GM21737 (cell line): ENCODE data around the gene BLNK.
"Not testable (repeated sequence)": the region's sequence is repeated elsewhere in the genome, so short reads cannot be mapped to it uniquely, and the experiment has no call there.

Experiments
- ATAC-seq: cut with Tn5 transposase; IDR thresholded peaks from one replicate; pipeline ENCODE4 v1.9.1; 2021; ENCODE audit warnings: mild to moderate bottlenecking, moderate library complexity; ENCODE audit not compliant: unreplicated experiment

The BLNK gene

DNA sequence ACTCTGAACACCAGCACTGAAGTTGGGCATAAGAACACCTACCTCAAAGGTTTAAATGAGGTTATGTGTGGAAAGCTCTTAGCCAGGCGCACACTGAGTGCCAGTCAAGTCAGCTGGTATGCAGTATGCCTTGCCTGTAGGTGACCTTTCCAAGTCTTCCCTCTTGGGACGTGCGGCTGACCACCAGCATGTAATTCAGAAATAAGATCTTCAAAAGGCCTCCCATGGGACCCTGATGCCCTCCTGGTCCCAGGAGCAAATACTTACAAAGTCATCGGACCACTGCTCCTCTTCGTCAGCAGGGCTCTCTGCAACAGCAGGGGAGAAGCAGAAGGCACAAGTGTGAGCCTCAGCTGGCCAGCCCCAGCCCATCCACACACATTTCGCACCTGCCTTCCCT lies 40.8 kb downstream of the BLNK start:
- peak; percentile 42 for ATAC-seq

DNA sequence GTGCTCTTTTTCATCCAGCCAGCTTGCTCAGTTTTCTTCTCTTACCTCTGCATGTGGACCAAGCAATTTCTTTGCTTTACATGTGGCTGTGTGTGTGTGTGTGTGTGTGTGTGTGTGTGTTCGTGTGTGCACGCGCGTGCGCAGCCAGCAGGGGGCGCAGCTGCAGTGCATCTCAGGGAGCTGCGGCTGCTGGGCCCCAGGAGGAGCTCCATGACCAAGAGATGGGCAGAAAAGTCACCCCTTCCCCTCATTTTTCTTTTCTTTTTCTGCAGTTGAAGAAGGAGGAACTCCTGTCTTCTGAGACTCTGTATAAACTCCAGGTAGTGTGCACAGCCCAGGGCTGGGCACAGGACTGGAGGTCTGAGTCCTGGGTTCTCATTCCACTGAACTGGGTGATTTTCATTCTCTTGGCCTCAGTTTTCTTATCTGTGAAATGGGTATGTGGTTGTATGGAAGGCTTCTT lies 41.8 kb downstream of the BLNK start:
- ATAC-seq: no peak

DNA sequence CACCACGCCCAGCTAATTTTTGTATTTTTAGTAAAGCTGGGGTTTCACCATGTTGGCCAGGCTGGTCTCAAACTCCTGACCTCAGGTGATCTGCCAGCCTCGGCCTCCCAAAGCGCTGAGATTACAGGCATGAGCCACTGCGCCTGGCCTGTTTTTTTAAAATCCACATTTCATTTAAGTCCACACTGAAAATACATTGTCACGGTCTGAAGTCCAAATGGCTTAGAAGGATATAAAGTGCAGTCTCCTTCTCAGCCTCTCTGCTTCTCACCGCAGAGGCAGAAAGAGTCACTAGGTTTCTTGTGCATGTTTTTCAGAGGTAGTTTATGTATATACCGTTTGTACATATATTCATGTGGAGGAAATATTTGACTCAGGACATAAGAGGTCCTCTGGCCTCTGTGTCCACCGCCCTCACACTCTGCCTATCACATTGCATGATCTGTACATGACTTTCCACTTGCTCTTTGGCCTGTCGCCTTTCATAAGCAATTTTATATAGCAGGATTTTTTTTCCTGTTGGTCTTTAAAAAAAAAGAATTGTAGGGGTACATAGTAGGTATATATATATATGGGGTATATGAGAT lies 42.9 kb downstream of the BLNK start:
- no peak for ATAC-seq

GRCh38 chr10:96227206-96227605 lies 44.2 kb downstream of the BLNK start:
- no peak for ATAC-seq

DNA sequence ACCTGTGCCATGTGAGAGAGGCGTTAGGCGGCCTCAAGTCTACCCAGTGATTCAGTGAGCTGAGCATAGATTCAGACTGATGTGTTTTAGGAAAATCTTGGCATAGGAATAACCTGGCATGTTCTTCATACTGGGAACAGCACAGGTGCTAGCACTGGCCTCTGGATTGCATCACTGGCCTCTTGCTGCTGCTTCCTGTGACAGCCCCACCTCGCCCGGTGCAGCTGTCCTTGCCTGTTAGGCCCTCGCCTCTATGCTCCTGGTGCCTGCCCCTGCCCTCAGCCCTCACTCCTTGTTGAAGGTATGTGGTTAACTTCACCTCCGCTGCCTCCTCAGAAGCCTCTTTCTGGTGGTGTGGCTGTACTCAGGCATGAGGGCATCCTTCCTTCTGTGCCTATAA lies 46.2 kb downstream of the BLNK start:
- ATAC-seq: no peak

DNA sequence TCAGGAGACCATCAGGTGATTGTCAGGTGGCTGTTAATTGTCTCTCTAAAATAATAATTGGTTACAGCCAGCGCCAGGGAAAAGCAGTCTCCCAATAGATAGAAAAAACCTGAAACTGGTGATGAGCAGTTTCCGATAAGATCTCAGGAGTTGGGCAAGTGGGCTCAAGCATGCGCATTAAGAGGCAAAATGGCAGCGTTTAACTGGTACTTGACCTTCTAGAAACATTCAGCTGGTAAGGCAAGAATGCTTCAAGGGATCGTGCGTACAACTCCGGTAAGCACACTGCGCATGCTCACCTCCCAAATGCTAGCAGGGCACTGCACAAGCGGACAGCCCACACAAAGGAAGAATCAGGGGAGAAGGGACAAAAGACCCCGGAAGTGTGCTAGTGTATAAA lies 48.5 kb downstream of the BLNK start:
- ATAC-seq: no peak

GRCh38 chr10:96222441-96222840 lies 48.9 kb downstream of the BLNK start:
- no peak for ATAC-seq

GRCh38 chr10:96218826-96219225 lies 52.5 kb downstream of the BLNK start:
- no peak for ATAC-seq

- no peak for ATAC-seq
Measured at GRCh38 chr10:96217711-96218110, 53.7 kb downstream of the BLNK start.

DNA sequence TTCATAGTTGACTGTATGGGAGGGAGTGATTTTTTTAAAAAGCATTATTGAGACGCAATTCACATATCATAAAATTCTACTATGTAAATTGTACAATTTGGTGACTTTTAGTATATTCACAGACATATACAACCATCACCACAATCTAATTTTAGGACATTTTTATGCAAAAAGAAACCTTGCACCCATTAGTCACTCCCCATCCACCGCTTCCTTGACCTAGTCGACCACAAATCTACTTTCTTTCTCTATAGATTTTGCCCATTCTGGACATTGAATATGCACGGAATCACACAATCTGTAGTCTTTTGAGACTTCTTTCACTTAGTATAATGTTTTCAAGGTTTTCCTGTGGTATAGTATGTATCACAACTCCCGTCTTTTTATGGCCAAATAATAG lies 54.6 kb downstream of the BLNK start:
- no peak for ATAC-seq

DNA sequence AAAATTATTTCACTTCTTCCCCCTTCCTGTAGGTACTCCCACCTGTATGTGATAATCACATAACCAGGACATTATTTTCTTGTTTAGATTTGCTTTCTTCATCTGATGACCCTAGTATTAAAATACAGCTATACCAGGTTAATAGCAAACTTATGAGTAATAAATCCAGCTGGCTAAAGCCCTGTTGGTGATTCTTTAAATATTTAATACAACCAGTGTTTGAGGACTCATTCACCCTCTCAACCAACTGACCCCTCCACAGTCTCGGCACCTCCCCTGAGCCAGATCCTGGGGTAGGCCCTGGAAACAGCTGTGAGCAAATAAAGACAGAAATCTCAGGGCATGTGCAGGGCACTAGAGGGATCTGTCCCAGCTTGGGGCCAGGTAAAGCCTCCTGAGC lies 58.5 kb downstream of the BLNK start:
- ATAC-seq: no peak

GRCh38 chr10:96211764-96212163 lies 59.6 kb downstream of the BLNK start:
- ATAC-seq: no peak

- no peak for ATAC-seq
Measured at GRCh38 chr10:96208946-96209345, 62.4 kb downstream of the BLNK start.

DNA sequence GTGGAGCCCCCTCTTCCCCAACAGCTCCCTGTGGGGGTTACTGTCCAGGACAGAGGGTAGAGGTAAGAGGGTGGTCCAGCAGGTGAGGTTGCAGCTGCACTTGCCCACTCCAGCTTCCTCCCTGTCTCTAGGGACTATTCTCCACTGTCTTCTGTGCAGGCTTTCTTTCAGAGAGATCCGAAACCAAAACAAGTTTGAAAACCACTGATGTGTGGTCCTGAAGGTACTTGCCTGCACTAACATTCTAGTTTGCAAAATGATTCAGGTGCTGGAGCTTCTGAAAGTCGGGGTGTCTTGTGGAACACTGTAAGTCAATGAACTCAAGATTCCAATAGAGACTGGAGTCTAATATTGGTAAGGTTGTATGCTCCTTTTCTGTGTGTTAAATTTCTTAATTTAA lies 63.1 kb downstream of the BLNK start:
- no peak for ATAC-seq

GRCh38 chr10:96205580-96205979 lies 65.8 kb downstream of the BLNK start:
- no peak for ATAC-seq

DNA sequence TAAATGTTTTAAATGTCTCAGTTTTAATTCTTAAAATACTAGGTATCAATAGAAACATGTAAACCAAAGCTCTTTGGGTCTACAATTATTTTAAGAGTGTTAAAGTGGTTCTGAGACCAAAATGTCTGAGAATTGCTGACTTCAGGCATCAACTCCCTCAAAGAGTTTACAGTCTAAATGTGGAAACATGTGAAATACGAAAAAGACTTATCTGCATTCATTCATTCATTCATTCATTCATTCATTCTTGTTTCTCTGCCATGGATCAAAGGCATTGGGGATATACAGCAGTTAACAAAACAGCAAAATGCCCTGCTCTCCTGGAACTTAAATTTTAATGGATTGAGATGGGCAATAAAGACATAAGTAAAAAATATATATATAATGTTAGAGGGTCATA lies 69.8 kb downstream of the BLNK start:
- no peak for ATAC-seq

DNA sequence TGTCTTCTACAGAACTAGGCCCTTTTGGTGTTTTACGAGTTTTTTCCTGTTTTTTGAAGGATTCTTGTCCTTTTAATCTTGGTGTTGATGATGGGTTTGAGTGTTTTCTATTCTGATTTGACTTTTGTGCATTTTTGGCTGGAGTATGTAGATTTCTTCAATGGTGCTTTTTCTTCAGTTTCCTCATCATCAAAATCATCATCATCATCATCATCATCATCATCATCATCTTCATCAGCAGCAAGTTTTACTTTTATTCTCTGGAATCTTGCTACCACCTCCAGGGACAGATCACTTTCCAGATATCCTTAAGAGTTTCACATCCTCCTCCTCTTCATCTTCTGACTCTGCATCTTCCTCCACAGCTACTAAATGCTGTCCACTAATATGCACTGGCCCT lies 81.9 kb downstream of the BLNK start:
- ATAC-seq: not testable (repeated sequence)

DNA sequence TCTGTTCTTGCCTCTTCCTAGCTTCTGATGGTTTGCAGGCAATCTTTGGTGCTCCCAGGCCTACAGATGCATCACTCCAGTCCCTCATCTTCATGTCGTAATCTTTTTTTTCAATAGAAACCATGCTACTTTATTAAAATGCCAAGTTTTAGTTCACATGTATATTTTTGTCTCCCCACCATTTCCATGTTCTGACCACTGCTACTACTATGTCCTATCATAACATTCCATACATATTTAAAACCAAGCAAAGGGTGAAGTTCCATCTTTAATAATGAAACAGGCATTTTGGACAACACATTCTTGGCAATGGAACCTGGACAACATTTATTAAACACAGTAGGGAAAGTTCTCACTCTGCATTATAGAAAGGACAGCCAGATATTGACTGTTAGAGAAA lies 82.5 kb downstream of the BLNK start:
- no peak for ATAC-seq

DNA sequence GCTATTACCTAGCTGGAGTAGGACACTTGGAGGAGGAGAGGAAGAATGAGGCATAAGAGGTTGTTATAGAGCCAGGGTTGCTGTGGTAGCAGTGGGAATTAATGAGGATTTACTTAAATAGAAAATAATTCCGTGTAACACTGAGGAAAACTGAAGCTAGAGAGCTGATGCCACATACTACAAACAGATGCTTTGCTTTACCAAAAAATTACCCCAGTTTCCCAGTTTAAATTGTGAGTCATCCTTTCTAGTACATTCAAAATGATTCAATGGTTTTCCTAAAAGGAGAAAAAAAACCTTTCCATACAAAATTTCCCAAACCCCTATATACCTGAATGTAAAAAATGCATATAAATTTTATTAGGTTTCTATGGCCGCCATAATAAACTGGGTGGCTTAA lies 82.9 kb downstream of the BLNK start:
- no peak for ATAC-seq

GRCh38 chr10:96176985-96177384 lies 94.4 kb downstream of the BLNK start:
- ATAC-seq: no peak

DNA sequence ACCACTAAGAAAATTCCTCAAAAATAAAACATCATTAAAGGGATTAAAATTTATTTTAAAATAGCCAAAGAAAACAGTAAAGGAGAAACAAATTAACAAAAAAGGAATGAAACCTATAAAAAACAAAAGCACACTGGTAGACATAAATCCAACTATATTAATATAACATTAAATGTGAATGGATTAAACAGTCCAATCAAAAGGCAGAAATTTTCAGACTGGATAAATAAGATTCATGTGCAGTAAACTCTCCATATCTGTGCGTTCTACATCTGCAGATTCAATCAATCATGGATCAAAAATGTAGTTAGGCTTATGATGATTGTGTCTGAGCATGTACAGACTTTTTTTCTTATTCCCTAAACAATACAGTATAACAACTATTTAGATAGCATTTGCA lies 98.7 kb downstream of the BLNK start:
- no peak for ATAC-seq

DNA sequence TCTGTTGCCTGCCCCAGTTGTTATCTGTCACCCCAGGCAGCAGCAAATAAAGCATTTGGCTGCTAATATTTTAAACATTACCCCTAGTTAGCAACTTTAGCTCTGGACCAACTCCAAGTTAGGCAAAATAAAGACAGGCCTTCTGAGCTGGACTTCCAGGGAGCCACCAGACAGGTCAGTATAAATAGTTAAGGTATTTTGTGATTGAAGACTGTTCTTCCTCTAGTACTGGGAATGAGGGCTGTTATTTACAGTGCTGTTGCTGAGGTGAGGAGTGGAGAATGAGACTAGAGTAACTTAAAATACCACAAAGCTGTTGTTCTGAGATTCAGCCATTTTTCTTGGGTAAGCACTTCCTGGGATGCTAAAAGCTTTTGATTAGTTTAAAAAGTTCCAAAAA lies 101.1 kb downstream of the BLNK start:
- ATAC-seq: no peak

- no peak for ATAC-seq
Measured at GRCh38 chr10:96168546-96168945, 102.8 kb downstream of the BLNK start.

- no peak for ATAC-seq
Measured at GRCh38 chr10:96165726-96166125, 105.6 kb downstream of the BLNK start.
